Inflammatory macrophage treated with lipopolysaccharide for 4 hours (primary cell): ENCODE measurements around the gene FLT4.
"Not testable (repeated sequence)": the region's sequence is repeated elsewhere in the genome, so short reads cannot be mapped to it uniquely, and the experiment has no call there.

Experiments used
- DNase-seq: peaks from one replicate; pipeline ENCODE4 v3.0.0-alpha.2; 2020

Gene FLT4

DNA sequence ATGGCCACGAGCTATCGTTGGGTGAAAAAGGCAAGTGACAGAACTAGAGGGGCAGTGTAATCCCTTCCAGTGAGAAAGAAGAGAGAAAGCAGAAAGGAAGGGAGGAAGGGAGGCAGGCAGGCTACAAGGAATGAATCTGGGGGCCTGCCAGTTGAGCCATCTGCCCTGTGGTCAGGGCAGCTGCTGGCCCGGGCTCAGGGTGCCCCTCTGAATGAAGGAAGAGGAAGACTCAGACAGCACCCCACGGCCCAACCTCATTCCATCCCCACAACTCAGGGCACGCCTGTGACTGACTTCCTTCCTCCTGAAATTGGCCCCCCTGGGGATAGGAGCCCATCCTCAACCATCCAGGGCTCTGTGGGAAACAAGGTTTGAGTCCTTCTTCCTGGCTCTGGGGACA is 20.3 kb upstream of the FLT4 start:
- no peak for DNase-seq

GRCh38 chr5:180668835-180669596 is 19.6 kb upstream of the FLT4 start:
- DNase-seq: no peak

GRCh38 chr5:180666812-180667211 is 17.4 kb upstream of the FLT4 start:
- DNase-seq: no peak

- peak; percentile 8 for DNase-seq
These were observed 16.4 kb upstream of the FLT4 start for GRCh38 chr5:180665682-180666404.

DNA sequence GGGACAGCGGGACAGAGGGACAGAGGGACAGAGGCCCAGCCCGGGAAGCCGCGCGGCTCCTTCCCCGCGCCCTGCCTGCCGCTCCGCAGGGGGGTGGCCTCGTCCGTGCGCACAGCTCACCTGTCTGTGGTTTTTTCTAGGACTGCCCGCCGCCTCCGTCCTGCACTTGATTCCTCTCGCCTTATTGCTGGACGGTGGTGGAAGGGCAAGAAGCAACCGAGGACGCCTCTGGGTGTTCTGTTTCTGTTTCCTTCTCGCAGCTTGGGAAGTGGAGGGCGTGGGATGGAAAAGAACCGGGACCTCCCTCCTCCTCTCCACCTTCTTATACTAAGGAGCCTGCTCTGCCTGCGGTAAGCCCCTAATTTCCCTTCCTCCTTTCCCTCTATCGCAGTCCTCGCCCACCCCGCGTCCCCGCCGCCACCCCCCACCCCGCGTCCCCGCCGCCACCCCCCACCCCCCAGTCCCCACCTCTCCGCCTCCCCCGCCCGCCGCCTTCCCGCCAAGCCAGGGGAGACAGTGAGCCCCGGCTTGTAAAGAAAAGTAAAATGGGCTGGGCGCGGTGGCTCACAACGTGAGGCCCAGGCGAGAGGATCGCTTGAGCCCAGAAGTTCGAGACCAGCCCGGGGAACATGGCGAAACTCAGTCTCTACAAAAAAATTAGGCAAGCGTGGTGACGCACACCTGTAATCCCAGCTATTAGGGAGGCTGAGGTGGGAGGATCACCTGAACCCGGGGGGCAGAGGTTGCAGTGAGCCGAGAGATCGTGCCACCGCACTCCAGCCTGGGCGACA is 9.6 kb upstream of the FLT4 start:
- peak; percentile 10 for DNase-seq

- DNase-seq: not testable (repeated sequence)
These were observed 5.8 kb upstream of the FLT4 start for GRCh38 chr5:180655243-180655642.

- DNase-seq: no peak
These were observed 3.4 kb upstream of the FLT4 start for GRCh38 chr5:180652771-180653170.

DNA sequence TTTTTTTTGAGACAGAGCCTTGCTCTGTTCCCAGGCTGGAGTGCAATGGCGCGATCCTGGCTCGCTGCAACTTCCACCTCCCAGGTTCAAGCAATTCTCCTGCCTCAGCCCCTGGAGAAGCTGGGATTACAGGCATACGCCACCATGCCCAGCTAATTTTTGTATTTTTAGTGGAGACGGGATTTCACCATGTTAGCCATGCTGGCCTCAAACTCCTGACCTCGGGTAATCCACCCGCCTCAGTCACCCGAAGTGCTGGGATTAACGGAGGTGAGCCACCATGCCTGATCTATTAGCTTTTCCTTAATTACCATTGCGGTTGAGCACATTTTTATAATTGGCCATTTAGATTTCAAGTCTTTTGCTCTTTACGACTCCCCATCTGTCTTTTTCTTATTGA is 2.9 kb upstream of the FLT4 start:
- no peak for DNase-seq

GRCh38 chr5:180648658-180649296 is 623 bp downstream of the FLT4 start:
- no peak for DNase-seq

DNA sequence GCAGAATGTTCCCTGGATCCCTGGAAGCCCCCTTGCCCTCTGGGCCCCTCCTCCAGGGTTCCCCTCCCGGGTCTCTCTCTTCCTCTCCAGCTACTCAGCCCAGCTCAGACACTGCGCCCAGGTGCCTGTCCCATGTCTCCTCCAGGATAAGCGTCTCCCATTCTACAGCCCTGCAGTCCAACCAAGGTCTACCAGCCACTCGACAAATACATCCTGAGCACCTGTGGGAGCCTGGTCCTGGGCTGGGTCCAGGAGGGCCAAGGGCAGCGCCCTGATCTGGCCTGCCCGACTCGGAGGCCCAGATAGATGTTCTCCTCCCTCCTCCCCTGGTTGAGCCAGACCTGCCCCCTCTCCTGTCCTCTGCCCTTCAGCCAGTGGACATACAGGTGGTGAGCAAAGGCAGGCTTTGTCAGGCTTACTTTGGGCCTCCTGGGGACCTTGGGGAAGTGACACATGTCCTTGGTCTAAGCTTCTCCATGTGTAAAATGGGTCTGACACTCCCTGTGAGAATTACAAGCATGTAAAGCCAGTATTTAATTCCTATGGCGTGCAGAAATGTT is 1.4 kb downstream of the FLT4 start:
- no peak for DNase-seq

DNA sequence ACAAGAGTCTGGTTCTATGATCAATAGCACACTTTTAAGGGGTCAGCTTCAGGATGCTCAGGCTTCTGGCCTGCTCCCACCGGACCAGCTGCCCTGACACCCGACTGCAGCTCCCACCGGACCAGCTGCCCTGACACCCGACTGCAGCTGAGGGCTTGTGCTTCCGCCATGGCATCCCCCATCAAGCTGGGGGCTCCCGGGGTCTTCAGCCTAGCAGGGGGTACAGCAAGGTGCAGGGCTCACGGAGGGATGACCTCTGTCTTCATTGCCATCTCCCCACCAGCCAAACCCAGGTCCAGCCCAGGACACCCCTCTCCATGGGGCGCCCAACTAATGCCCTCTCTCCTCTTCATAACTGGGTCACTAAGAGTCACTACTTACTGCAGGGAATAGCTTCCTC is 1.9 kb downstream of the FLT4 start:
- DNase-seq: no peak

- DNase-seq: no peak
These were observed 2.5 kb downstream of the FLT4 start for GRCh38 chr5:180646963-180647305.

GRCh38 chr5:180646289-180646962 is 3.0 kb downstream of the FLT4 start:
- DNase-seq: no peak

DNA sequence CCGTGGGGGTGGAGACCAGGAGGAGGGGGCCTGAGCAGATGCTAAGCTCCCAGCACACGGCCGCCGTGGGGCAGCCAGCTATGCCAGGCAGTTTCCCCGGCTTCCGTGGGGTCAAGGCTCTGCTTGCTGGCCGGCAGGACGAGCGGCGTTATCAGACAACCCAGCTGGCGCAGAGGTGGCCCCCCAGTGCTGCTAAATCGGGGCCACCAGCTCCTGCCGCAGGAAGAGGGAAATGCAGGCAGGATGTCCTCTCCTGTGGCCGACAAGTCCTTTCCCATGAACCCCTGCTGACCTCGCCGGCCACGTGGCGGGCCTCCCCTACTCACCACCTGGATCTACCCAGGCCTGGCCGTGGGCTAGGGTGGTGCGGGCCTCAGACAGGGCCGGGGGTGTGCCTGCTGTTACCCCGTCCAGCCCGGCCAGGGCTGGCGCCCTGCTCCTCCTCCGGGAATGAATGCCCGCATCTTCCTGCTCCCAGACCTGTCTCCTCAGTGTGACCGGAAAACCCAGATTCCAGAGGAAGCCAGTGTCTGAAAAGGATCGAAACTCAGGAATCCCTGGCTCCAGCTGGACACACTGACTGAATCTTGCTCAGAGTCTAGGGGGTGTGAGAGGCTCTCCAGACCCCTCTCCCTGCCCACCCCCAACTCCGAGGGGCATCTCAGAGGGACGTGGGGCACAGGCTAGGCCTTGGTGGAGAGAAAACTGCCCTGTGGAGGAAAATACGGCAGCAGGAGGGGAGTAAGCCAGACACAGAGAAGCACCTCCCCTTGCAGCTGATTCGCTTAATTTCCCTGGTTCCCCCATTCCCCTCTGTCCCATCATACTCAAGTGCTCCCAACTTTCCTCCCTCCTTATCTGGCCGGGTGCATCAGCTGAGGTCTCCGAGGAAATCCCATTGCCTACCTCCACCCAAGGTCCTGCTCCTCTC is 3.9 kb downstream of the FLT4 start:
- DNase-seq: no peak

GRCh38 chr5:180644825-180645273 is 4.6 kb downstream of the FLT4 start:
- no peak for DNase-seq

GRCh38 chr5:180644129-180644824 is 5.1 kb downstream of the FLT4 start:
- DNase-seq: no peak

DNA sequence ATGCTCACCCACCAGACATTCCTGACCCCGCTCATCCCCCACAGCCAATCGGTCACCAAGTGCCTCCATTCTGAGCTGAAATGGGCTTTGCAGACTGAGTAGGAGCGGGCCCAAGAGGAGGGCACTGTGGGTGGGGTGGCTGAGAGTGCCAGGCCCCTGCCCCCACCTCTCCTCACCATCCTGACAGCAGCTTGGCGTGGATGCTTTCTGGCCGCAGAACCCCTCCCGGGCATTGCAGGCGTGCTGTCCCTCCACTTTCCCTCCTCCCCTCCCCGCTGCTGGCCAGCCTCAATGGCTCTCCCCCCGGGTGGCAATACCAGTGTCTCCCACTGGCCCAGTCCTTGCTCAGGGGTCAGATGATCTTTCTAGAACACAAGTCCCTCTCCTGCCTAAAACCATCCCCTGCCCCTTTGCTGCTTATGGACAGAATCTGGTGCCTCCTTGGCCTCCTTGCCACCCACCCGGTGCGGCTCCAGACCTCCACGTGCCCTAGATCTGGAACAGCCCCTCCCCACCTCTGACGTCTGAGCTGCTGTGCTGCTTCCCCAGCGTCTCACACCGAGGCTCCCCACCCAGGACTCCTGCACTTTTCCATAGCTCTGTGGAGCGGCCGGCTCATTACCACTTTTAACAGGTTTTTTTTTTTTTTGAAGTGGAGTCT is 6.1 kb downstream of the FLT4 start:
- DNase-seq: no peak

DNA sequence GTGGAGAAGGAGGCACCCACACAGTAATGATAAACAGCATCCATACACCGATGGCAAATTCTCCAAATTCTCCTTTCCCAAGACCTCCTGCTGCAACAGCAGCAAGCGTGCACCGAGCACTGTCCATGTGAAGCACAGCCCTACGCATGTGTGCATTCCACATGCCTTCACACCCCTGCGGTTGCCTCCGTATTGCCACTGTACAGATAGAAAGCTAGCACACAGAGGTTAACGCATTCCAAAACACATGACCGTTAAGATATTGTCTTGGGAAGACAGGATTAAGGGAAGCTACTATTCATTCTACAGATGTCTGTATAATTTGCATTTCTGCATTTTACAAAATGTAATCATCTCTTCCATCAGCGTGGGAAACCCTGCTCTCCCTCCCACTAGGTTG is 6.6 kb downstream of the FLT4 start:
- DNase-seq: no peak

DNA sequence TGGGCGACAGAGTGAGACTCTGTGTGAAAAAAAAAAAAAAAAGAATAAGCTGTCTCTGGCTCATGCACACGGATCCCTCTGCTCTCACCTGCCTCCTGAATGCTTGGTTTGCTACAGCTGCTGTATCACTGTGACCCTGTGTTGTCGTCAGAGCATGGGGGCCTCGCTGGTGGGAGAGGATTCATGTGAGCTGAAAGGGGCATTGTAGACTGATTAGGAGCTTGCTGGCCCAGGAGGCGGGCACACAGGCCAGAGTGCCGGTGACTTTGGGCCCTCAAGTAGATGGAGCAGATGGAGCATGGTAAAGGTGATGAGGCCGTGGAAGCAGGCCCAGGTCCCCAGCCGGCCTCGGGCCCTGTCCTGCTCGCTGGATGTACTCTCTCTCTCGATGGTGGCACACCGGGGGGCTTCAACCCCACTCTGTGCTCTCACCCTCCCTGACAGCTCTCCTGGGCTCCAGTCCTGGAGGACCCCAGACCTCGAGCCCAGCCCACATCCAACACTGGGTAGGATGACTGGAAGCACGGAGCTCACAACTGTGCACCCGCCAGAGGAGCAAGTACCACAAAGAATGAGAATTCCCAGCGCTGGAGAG is 7.1 kb downstream of the FLT4 start:
- no peak for DNase-seq

- no peak for DNase-seq
These were observed 7.9 kb downstream of the FLT4 start for GRCh38 chr5:180641566-180641900.
